HCT116 (cell line): ENCODE measurements around the gene RXFP2. TPM values are rescaled to one million over a fixed set of nuclear protein-coding genes. Genes with fewer than 3 reads are reported as not detected.

Source experiments
- ATAC-seq: fragments of 200-7000 bp; cut with Tn5 transposase; 2 replicates; pipeline ENCODE4 v1.9.1; 2020; ENCODE audit warnings: mild to moderate bottlenecking, moderate library complexity
- BruUV-seq: library from RNA; stranded (reverse); fragments of 400-500 nt; replicated peaks from 2 replicates; lab custom pipeline; 2021; lab: Mats Ljungman, UMichigan
- CTCF ChIA-PET: fragments of 300-600 bp; sonication (Branson Sonifier 250); formaldehyde crosslinking; loops from one replicate; lab custom pipeline; 2021; ENCODE audit warnings: antibody characterized with exemption; lab: Charles Lee
- POLR2A ChIA-PET: fragments of 300-600, 350-600 bp; sonication (Branson Sonifier 250); formaldehyde crosslinking; loops from one replicate; lab custom pipeline; 2021; ENCODE audit warnings: antibody characterized with exemption; lab: Charles Lee
- RAD21 ChIA-PET, 2 experiments: fragments of 300-600 bp; sonication (Branson Sonifier 250); formaldehyde crosslinking; loops; one replicate each; lab custom pipeline; 2023; ENCODE audit warnings: low total read pairs in 2 of 2; ENCODE audit not compliant: uncharacterized antibody in 2 of 2, unreplicated experiment in 2 of 2, low non-redundant PET in 1 of 2; lab: Charles Lee
- DNase-seq: peaks from one replicate; pipeline ENCODE4 v3.0.0-alpha.2; 2010; ENCODE audit warnings: low read depth, low spot score
- H2AFZ ChIP-seq: fragments of 200-600 bp; shearing (Covaris generic), sonication (generic); 2 replicates; pipeline ENCODE4 v1.6.1; 2017; ENCODE audit warnings: low read depth, mixed run types, mixed read lengths, antibody characterized with exemption, low read length; ENCODE audit not compliant: poor library complexity, severe bottlenecking
- H3K27ac ChIP-seq: 2 replicates; pipeline ENCODE4 v1.5.1; 2012; ENCODE audit warnings: low read depth, low read length
- H3K27me3 ChIP-seq: fragments of 200-600 bp; sonication (generic); 2 replicates; pipeline ENCODE4 v1.6.1; 2016; ENCODE audit warnings: mixed run types, low read length, mixed read lengths; ENCODE audit not compliant: insufficient read depth
- H3K36me3 ChIP-seq, 2 experiments: fragments of 200-500 bp in 1 of 2; fragments of 200-600 bp in 1 of 2; sonication (Bioruptor generic) in 1 of 2; sonication (generic) in 1 of 2; 2 replicates each; pipeline versions ENCODE4 v1.5.1 to v1.6.1; 2014 to 2016; ENCODE audit warnings: low read length in 2 of 2, inconsistent platforms in 1 of 2, mixed read lengths in 1 of 2, mixed run types in 1 of 2; ENCODE audit not compliant: insufficient read depth in 2 of 2, control insufficient read depth in 1 of 2
- H3K4me1 ChIP-seq, 2 experiments: fragments of 200-600 bp in 1 of 2; sonication (generic) in 1 of 2; 2 replicates each; pipeline versions ENCODE4 v1.5.1 to v1.6.1; 2012 to 2017; ENCODE audit warnings: low read length in 2 of 2, inconsistent platforms in 1 of 2, mild to moderate bottlenecking in 1 of 2, mixed read lengths in 1 of 2, mixed run types in 1 of 2, moderate library complexity in 1 of 2; ENCODE audit not compliant: insufficient read depth in 2 of 2, control insufficient read depth in 1 of 2
- H3K4me2 ChIP-seq: fragments of 200-600 bp; sonication (generic); 2 replicates; pipeline ENCODE4 v1.6.1; 2017; ENCODE audit warnings: mixed run types, low read length, mixed read lengths
- H3K4me3 ChIP-seq, 2 experiments: fragments of 200-600 bp in 1 of 2; sonication (generic) in 1 of 2; replicated peaks in 1 of 2; 2 replicates each; pipeline ENCODE4 v1.5.1; 2011 to 2016; ENCODE audit warnings: low read length in 2 of 2, control low read depth in 1 of 2, low read depth in 1 of 2, mild to moderate bottlenecking in 1 of 2, mixed read lengths in 1 of 2, mixed run types in 1 of 2
- H3K79me2 ChIP-seq: fragments of 200-600 bp; sonication (generic); 2 replicates; pipeline ENCODE4 v1.6.1; 2017; ENCODE audit warnings: mild to moderate bottlenecking, mixed run types, low read length, moderate library complexity, mixed read lengths; ENCODE audit not compliant: insufficient read depth
- H3K9ac ChIP-seq: fragments of 200-600 bp; sonication (generic); 2 replicates; pipeline ENCODE4 v1.6.1; 2016; ENCODE audit warnings: low read length, mixed read lengths
- H3K9me2 ChIP-seq: fragments of 200-600 bp; sonication (generic), shearing (Covaris generic); 2 replicates; pipeline ENCODE4 v1.6.1; 2017; ENCODE audit warnings: mixed run types, mild to moderate bottlenecking, moderate library complexity; ENCODE audit not compliant: insufficient read depth
- H3K9me3 ChIP-seq, 2 experiments: fragments of 200-500 bp in 1 of 2; fragments of 200-600 bp in 1 of 2; sonication (Bioruptor generic) in 1 of 2; sonication (generic) in 1 of 2; 2 replicates each; pipeline ENCODE4 v1.6.1; 2014 to 2017; ENCODE audit warnings: low read length in 2 of 2, mixed read lengths in 2 of 2, inconsistent platforms in 1 of 2, low read depth in 1 of 2, mild to moderate bottlenecking in 1 of 2, mixed run types in 1 of 2, moderate library complexity in 1 of 2; ENCODE audit not compliant: control insufficient read depth in 1 of 2, insufficient read depth in 1 of 2
- H4K20me1 ChIP-seq: fragments of 200-600 bp; sonication (generic), shearing (Covaris generic); 2 replicates; pipeline ENCODE4 v1.6.1; 2017; ENCODE audit warnings: mixed run types, mild to moderate bottlenecking, moderate library complexity; ENCODE audit not compliant: insufficient read depth
- ATF3 ChIP-seq: IDR thresholded peaks from 2 replicates; pipeline ENCODE4 v1.6.1; 2012
- CTCF ChIP-seq, 3 experiments: fragments of 200-600 bp in 1 of 3; sonication (generic) in 1 of 3; IDR thresholded peaks in 2 of 3; conservative IDR thresholded peaks in 1 of 3; 2 replicates each; pipeline ENCODE4 v1.5.1; 2012 to 2017; ENCODE audit warnings: low read depth in 2 of 3, low read length in 2 of 3, antibody characterized with exemption in 1 of 3, borderline replicate concordance in 1 of 3, control low read depth in 1 of 3, mild to moderate bottlenecking in 1 of 3, mixed read lengths in 1 of 3, mixed run types in 1 of 3, moderate library complexity in 1 of 3; ENCODE audit not compliant: insufficient read depth in 1 of 3
- ELF1 ChIP-seq: IDR thresholded peaks from 2 replicates; pipeline ENCODE4 v1.6.1; 2012; ENCODE audit warnings: low read depth, borderline replicate concordance
- EZH2phosphoT487 ChIP-seq: fragments of 200-600 bp; IDR thresholded peaks from 2 replicates; pipeline ENCODE4 v1.6.1; 2018; ENCODE audit warnings: antibody characterized with exemption, borderline replicate concordance
- FOSL1 ChIP-seq: IDR thresholded peaks from 2 replicates; pipeline ENCODE4 v1.6.1; 2012; ENCODE audit warnings: low read depth
- JUND ChIP-seq: IDR thresholded peaks from 2 replicates; pipeline ENCODE4 v1.6.1; 2012
- MAX ChIP-seq: IDR thresholded peaks from 2 replicates; pipeline ENCODE4 v1.6.1; 2012
- POLR2A ChIP-seq: IDR thresholded peaks from 2 replicates; pipeline ENCODE4 v1.7.0; 2011; ENCODE audit warnings: borderline replicate concordance; ENCODE audit not compliant: insufficient read depth, insufficient read length; ENCODE audit errors: extremely low read depth
- RAD21 ChIP-seq: IDR thresholded peaks from 2 replicates; pipeline ENCODE4 v1.6.1; 2012; ENCODE audit warnings: low read depth, mild to moderate bottlenecking
- REST ChIP-seq: IDR thresholded peaks from 2 replicates; pipeline ENCODE4 v1.6.1; 2012; ENCODE audit warnings: low read depth
- SIN3A ChIP-seq: IDR thresholded peaks from 2 replicates; pipeline ENCODE4 v1.6.1; 2012; ENCODE audit warnings: low read depth
- SP1 ChIP-seq: IDR thresholded peaks from 2 replicates; pipeline ENCODE4 v1.6.1; 2012; ENCODE audit warnings: low read depth
- ZFX ChIP-seq: fragments of 450-650 bp; IDR thresholded peaks from 2 replicates; pipeline ENCODE4 v1.6.1; 2017
- intact Hi-C: fragments of 100-400 bp; cut with micrococcal nuclease; formaldehyde crosslinking; loops from 2 replicates; pipeline ENCODE4 v1.10.0; 2022
- total RNA-seq: library from RNA; stranded (reverse); gene quantifications from one replicate; pipeline ENCODE4 v1.2.1, GENCODE V29; 2021; ENCODE audit not compliant: unreplicated experiment

RXFP2 gene
- total RNA-seq, 1 experiment from 2014 or later = not detected

GRCh38 chr13:31769575-31769974, 30.2 kb downstream of the RXFP2 start:
- Histone ChIP-seq H3K79me2 (no peaks in the 10 kb centered on the region), H3K4me3 (no peak overlapping the region), H3K9me3 (no peaks in the 10 kb centered on the region), H3K36me3 (no peaks in the 10 kb centered on the region), H3K27me3 (peaks cover 95% of the 10 kb centered on the region), H3K4me2 (no peak overlapping the region), H3K9ac (no peak overlapping the region), H2AFZ (no peak overlapping the region), H3K4me1 (no peaks in the 10 kb centered on the region), H3K27ac (no peak overlapping the region), H3K9me2 (no peaks in the 10 kb centered on the region), H4K20me1 (no peaks in the 10 kb centered on the region)
- intact Hi-C loops = no loop called here
- DNase-seq = no peak
- ChIA-PET CTCF (no interaction called here), POLR2A (no interaction called here), RAD21 (no interaction called here)
- BruUV-seq = no TSS peak
- ATAC-seq = no peak
- no peak for TF ChIP-seq RAD21
- TF ChIP-seq REST = no peak
- no peak for TF ChIP-seq EZH2phosphoT487
- TF ChIP-seq POLR2A = no peak

- ChIA-PET CTCF (no interaction called here), RAD21 (no interaction called here), POLR2A (no interaction called here)
- intact Hi-C loops = no loop called here
- BruUV-seq = no TSS peak
- H3K9me2 ChIP-seq = no peaks in the 10 kb centered on the region
- no peaks in the 10 kb centered on the region for H3K9me3 ChIP-seq
- H3K27me3 ChIP-seq = peaks cover 80% of the 10 kb centered on the region
- no peaks in the 10 kb centered on the region for H3K79me2 ChIP-seq
- no peak overlapping the region for H3K4me3 ChIP-seq
- no peak for DNase-seq
- H4K20me1 ChIP-seq = no peaks in the 10 kb centered on the region
- H3K4me1 ChIP-seq = no peaks in the 10 kb centered on the region
- H3K27ac ChIP-seq = no peak overlapping the region
- H2AFZ ChIP-seq = no peak overlapping the region
- H3K36me3 ChIP-seq = no peaks in the 10 kb centered on the region
- no peak overlapping the region for H3K9ac ChIP-seq
- no peak for ATAC-seq
- H3K4me2 ChIP-seq = no peak overlapping the region
- TF ChIP-seq EZH2phosphoT487 (no peak), SIN3A (no peak), CTCF (IDR thresholded peaks at IDR 0.05 in 2 of 3, conservative IDR thresholded peaks at IDR 0.05 in 1 of 3; ENCODE audit: borderline replicate concordance in 1 of 3, insufficient read depth in 1 of 3, low read depth in 2 of 3, low read length in 2 of 3) (no peak), RAD21 (no peak), ATF3 (no peak), JUND (no peak), ELF1 (no peak), ZFX (no peak), SP1 (no peak), FOSL1 (no peak), MAX (no peak)
These were observed 32.9 kb downstream of the RXFP2 start for GRCh38 chr13:31772231-31772630.
